KBM-7 (cell line): Measurements from ENCODE around the gene ATRNL1.

Experiments used
- DNase-seq: peaks from one replicate; pipeline ENCODE4 v3.0.0-alpha.2; 2015
- in situ Hi-C: fragments of 300-500 bp; cut with MboI; formaldehyde crosslinking; loops from 2 replicates; pipeline ENCODE4 v1.14.3; 2020; ENCODE audit warnings: low sequenced_read_pairs, low pct_unique_long_range_greater_than_20kb, mixed read lengths

ATRNL1 gene, protein sequence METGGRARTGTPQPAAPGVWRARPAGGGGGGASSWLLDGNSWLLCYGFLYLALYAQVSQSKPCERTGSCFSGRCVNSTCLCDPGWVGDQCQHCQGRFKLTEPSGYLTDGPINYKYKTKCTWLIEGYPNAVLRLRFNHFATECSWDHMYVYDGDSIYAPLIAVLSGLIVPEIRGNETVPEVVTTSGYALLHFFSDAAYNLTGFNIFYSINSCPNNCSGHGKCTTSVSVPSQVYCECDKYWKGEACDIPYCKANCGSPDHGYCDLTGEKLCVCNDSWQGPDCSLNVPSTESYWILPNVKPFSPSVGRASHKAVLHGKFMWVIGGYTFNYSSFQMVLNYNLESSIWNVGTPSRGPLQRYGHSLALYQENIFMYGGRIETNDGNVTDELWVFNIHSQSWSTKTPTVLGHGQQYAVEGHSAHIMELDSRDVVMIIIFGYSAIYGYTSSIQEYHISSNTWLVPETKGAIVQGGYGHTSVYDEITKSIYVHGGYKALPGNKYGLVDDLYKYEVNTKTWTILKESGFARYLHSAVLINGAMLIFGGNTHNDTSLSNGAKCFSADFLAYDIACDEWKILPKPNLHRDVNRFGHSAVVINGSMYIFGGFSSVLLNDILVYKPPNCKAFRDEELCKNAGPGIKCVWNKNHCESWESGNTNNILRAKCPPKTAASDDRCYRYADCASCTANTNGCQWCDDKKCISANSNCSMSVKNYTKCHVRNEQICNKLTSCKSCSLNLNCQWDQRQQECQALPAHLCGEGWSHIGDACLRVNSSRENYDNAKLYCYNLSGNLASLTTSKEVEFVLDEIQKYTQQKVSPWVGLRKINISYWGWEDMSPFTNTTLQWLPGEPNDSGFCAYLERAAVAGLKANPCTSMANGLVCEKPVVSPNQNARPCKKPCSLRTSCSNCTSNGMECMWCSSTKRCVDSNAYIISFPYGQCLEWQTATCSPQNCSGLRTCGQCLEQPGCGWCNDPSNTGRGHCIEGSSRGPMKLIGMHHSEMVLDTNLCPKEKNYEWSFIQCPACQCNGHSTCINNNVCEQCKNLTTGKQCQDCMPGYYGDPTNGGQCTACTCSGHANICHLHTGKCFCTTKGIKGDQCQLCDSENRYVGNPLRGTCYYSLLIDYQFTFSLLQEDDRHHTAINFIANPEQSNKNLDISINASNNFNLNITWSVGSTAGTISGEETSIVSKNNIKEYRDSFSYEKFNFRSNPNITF (N-terminal part only)

DNA sequence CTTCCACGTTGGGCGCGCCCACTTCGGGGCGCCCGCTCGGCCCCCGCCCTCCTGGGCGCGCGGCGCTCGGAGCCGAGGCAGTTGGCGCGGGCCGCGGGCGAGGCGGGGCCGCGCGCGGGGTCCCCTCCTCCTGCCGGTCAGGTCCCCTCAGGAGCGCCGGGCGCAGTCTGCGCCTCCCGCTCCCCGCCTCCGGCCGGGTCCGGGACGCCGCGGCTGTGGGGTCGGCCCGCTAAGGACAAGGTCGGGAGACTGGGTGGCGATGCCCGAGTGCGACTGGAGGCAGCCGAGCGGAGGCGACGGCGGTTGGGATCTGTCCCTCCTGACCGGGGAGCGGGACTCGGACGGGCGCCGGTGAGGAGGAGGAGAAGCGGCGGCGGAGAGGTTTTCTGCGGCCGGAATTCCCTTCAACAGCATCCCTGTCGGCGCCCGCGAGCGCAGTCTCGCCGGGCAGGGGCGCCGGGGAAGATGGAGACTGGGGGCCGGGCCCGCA is at the start of gene ATRNL1:
Gene ATRNL1 (plus strand): TSS at position 80 of the 490 bp plus-strand sequence. CDS start 386 bp downstream, at position 466.
- DNase-seq: peak; percentile 16

GRCh38 chr10:115043719-115044118 is 49.4 kb upstream of the ATRNL1 start:
- in situ Hi-C loops: no loop called here

More for the DNA sequence above, at the start of gene ATRNL1:
- in situ Hi-C loops: no loop called here

GRCh38 chr10:115044891-115045290 is 48.3 kb upstream of the ATRNL1 start:
- DNase-seq: no peak
- in situ Hi-C loops: no loop called here

More at GRCh38 chr10:115043719-115044118, 49.4 kb upstream of the ATRNL1 start:
- no peak for DNase-seq

DNA sequence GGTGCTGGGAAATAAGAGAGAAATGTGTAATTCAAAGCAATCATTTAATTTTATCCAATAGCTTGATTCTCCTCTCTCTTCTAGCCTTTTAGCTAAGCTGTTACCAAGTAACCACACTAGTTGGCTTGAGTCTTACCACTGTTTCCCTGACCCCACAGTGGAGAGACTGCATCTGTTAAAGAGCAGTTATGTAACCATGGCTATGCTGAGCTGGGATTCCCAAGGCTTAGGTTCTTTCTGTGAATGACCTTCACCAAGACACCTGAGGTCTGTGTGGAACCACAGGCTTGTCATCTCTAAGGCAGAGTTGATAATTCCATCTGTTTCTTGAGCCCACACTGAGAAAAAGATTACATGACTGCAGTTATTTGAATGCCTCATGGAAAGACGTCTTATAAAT is 47.7 kb upstream of the ATRNL1 start:
- in situ Hi-C loops: no loop called here
- no peak for DNase-seq

- in situ Hi-C loops: no loop called here
Observed at GRCh38 chr10:115046686-115047236, 46.4 kb upstream of the ATRNL1 start.

GRCh38 chr10:115047705-115048104 is 45.5 kb upstream of the ATRNL1 start:
- DNase-seq: no peak
- in situ Hi-C loops: no loop called here

More at GRCh38 chr10:115046686-115047236, 46.4 kb upstream of the ATRNL1 start:
- DNase-seq: no peak

- in situ Hi-C loops: no loop called here
- no peak for DNase-seq
Observed at GRCh38 chr10:115049318-115049717, 43.8 kb upstream of the ATRNL1 start.

DNA sequence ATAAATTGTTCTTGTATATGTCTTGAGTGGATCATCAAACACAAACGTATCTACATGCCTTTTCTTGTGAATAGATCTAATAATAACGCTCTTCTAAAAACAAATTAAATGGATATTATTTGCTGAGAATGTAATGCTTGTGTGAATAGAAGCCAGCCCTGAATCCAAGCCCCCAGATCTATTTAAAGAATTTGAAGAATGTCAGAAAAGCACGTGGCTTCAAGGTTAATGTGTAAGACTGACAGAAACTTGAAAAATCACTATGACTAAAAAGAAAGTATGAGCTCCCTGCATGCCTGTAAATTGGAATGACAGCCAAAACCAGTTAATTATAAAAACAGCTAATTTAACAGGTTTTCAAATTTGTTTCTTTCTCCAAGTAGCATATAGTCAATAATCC is 43.2 kb upstream of the ATRNL1 start:
- no peak for DNase-seq
- in situ Hi-C loops: no loop called here

- no peak for DNase-seq
- in situ Hi-C loops: no loop called here
Observed at GRCh38 chr10:115050375-115051010, 42.7 kb upstream of the ATRNL1 start.

GRCh38 chr10:115051216-115051615 is 41.9 kb upstream of the ATRNL1 start:
- in situ Hi-C loops: no loop called here
- DNase-seq: no peak

GRCh38 chr10:115052226-115052625 is 40.9 kb upstream of the ATRNL1 start:
- in situ Hi-C loops: no loop called here
- DNase-seq: no peak

DNA sequence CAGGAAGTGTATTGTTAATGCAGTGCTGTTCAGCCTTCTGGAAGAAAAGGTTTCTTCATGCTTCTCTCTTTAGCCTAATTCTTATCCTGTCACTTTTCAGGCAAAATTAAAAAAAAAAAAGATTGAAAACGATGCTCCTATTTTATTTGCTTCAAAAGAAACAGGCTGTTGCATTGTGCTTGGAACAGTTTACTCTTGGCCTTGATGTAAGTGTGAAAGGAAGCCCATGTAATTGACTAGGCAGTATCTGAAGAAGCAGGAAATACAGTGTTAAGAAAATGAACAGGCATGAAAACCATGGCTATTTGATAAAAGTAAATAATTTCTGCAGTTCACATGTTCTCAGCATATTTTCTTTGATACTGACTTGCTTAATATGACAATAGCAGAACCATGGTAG is 40.4 kb upstream of the ATRNL1 start:
- in situ Hi-C loops: no loop called here
- DNase-seq: no peak

DNA sequence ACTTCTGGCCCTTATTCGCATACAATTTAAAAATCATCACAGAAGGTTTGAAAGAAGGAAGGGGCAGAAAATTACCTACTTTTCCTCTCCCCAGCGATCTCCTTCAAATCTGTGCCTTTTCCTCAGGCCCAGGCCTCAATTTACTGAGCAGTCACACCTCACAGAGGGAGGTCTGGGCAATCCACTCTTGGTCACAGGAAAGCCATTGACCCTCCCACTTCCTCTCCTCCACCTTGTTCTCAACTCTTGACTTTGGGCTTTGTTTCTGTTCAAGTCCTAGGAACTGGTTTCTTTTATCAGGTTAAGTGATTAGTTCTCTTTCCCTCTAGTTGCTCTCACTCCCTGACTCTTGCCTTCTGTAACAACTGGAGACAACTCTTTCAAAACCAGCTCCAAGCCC is 37.0 kb upstream of the ATRNL1 start:
- in situ Hi-C loops: no loop called here
- no peak for DNase-seq

DNA sequence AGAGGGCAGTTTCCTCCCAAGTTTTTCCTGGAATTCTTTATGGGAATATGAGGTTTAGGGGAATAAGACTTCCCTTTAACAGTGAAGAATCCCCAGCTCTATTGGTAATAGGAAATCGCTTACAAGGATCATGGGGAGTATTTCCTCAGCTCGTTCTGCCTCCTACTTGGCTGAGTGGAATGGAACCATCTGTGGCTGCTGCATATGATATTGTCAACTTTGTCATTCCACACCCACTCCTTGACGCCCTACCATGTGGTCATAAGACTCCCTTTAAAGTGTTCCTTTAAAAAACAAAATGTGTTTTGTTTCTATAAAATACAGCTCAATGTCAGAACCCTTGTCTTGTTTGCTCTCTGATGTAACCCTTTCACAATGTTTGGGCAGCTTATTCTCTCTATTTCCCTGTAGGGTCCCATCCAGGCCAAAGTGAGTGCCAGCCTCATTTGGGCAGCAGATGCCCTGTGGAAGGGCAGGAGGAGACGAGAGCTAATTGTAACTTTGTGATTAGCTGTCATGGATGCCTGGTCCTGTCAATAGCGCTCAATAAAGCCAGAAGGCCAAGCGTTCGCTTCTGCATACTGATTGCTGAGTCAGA is 33.8 kb upstream of the ATRNL1 start:
- DNase-seq: no peak
- in situ Hi-C loops: no loop called here

DNA sequence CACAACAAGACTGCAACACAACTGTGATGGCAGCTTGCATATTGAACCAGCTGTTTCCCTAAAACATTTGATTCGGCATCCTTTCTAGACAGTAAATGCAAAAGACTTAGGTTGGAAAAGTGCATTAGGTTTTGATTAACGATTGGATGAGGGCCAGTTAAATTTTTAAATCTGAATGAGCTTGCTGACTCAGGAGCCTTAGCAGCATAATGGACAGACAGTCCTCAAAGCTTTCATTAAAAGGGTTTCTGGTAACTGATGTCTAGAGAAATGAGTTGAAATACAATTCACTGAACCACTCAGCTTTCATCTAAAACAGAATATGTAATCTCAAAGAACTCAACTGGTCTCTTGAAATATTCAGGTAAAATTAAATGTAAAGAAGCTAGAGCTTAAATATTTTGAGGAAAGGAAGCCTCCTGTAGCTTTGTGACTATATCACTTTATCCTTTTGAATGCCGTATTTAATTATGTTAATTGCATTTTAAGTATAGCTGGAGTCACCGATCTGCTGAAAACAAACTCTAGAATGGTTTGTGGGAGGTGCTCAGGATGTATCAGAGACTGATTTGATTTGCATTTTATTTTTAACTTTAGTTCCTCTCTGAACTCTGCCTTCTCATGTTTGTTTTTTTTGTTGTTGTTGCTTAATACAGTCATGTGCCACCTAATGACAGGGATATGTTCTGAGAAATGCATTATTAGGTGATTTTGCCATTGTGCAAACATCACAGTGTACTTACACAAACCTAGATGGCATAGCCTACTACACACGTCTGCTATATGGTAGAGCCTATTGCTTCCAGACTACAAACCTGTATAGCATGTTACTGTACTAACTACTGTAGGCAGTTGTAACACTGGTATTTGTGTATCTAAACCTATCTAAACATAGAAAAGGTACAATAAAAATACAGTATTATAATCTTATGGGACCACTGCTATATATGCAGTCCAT is 29.2 kb upstream of the ATRNL1 start:
- DNase-seq: no peak
- in situ Hi-C loops: no loop called here

- in situ Hi-C loops: no loop called here
- no peak for DNase-seq
Observed at GRCh38 chr10:115065801-115066200, 27.4 kb upstream of the ATRNL1 start.

DNA sequence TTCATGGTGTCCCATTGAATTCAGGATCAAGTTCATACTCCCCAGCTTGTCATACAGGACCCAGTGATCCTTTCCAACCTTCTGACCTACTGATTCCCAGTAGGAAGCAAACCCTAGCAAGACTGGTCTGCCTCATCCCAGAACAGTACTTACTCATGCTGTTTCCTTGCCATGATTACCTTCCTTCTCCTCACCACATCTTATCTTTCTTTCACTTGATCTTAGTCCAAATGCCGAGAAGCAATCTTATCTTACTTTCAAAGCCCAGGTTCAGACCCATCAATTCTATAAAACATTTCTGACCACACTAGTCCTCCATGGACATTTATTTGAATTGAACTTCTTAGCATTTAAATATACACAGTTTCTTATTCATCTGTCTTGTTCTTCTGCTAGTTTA is 26.6 kb upstream of the ATRNL1 start:
- in situ Hi-C loops: no loop called here
- no peak for DNase-seq
